Eye (tissue), 1 donor: ENCODE results near the gene COL9A2.

ENCODE experiments used
- DNase-seq: peaks from one replicate; pipeline ENCODE4 v3.0.0-alpha.2; 2015

COL9A2 gene

DNA sequence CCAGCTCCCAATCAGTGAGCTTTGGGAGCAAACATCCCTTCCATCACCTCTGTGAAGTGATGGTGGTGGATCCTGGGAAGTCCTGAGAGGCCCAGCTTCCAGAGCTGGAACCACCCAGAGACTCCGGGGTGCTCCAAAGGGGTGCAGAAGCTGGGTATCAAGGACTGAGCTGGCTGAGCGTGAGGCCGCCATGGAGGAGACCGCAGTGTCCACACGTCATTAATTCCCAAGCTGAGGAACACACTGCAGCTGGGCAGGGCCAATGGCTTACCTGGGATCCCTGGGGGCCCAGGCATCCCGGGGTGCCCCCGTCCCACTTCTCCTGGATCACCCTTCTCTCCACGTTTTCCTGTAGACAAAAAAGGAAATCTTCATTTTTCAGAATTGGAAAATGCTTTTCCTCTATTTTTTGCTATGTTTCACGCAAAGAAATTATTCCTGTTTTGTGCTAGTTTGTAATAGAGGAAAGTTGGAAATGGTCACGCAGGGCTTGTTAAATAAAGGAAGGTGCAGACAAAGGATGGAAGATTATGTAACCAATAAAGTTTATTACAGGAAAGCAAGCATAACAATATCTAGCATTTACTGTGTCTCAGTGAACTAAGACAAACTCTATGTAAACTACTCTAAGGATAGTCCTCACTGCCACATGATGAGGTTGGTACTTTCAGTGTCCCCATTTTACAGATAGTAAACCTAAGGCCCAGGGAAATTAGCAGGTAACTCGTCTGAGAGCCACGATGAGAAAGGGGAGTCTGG is 15.4 kb downstream of the COL9A2 start:
- DNase-seq: no peak

- DNase-seq: no peak
Observed at GRCh38 chr1:40301066-40301465, 16.0 kb downstream of the COL9A2 start.

DNA sequence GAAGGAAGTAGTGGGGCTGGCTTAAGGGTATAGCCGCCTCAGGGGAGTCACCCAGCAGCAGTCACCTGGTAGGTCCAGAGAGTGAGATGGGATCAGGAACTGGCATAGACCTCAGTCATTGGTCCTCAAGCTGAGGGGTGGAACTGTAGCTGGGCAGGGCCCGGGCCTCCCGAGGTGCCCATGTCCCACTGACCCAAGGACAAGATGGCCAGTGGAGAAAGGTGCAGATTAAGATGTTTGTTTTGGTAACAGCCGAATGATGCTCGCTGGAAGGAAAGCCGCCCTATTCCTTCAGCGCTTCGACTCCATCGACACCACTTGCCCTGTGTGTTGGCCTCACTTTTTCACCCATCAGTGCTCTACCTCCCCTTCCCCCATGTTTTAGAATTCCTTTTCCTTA is 16.4 kb downstream of the COL9A2 start:
- DNase-seq: no peak

GRCh38 chr1:40300249-40300567 is 16.9 kb downstream of the COL9A2 start:
- no peak for DNase-seq

DNA sequence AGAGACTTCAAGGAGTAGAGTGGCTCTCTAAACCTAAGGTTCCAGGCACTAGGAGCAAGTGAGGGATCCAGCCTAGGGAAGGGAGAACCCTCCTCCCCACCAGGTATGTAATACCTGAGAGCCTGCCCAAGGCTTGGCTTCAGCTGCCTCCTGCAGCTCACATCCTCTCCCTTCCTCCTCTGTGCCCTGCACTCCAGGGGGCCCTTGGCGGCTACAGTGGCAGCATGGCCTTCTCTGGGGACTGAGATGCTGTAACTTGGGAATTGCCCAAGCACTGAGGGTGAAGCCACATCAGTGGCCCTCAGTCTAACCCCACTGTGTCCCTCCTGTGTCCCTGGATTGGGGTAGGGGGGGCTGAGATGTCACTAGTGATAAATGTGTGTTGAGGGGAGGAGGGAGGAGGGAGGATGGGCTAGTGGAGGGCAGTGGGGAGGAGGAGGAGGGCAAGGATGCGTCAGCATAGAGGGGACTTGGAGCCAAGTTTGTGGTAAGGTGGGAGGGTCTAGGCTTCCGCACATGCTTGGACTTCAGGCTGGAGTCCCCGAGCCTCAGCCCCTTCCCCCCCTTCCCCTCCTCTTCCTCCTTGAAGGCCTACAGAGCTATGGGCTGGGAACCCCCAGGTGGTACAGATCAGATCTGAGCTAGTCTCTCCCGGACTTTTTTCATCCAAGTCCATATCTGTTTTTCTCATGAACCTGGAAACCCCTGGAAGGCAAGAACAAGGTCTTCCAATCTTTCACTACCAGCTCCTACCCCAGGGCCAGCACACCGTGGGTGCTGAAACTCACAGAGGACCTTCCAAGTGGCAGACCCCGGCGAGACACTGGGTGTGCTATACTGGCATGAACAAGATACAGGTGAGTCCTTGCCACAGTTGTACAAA is 17.5 kb downstream of the COL9A2 start:
- no peak for DNase-seq

- no peak for DNase-seq
Observed at GRCh38 chr1:40291293-40291692, 25.8 kb downstream of the COL9A2 start.

DNA sequence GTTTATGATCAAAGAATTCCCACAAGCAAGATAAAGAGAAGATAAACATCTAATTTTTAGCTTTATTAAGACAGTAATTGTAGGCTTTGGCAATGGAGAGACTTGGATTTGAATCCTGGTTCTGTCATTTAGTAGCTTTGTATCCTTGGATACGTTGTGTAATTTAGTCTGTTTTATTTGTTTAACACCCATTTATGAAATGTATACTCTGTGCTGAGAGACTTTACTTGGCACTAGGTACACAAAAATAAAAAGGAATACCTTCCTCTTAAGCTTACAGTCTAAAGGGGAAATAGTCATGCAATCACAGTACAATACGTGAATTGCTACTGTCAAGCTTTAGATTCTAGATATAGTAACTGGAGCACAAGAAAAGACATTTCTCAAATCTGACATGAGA is 35.2 kb downstream of the COL9A2 start:
- DNase-seq: no peak

GRCh38 chr1:40276122-40276521 is 41.0 kb downstream of the COL9A2 start:
- DNase-seq: no peak

- no peak for DNase-seq
Observed at GRCh38 chr1:40274331-40274730, 42.8 kb downstream of the COL9A2 start.

GRCh38 chr1:40273547-40274166 is 43.4 kb downstream of the COL9A2 start:
- no peak for DNase-seq

DNA sequence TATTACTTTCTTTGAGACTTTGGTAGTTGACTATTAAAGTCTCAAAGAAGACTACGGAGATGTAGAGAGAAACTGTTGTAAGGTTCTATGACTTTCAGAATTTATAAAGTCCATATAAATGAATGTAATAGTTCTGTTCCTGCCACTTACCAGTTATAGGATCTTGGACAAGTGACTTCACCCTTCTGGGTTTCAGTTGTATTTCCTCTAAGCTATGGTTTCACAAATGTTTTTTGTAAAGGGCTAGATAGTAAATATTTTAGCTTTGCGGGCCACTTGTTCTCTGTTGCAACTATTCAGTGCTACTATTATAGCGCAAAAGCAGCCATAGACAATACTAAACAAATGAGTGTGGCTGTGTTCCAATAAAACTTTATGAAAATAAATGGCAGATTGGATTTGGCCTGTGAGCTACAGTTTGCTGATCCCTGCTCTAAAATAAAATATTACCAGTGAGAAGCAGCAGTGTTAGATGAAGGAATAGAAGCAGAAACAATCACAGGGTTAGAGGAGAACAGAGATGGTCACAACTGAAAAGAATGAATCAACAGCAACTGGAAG is 44.4 kb downstream of the COL9A2 start:
- no peak for DNase-seq

DNA sequence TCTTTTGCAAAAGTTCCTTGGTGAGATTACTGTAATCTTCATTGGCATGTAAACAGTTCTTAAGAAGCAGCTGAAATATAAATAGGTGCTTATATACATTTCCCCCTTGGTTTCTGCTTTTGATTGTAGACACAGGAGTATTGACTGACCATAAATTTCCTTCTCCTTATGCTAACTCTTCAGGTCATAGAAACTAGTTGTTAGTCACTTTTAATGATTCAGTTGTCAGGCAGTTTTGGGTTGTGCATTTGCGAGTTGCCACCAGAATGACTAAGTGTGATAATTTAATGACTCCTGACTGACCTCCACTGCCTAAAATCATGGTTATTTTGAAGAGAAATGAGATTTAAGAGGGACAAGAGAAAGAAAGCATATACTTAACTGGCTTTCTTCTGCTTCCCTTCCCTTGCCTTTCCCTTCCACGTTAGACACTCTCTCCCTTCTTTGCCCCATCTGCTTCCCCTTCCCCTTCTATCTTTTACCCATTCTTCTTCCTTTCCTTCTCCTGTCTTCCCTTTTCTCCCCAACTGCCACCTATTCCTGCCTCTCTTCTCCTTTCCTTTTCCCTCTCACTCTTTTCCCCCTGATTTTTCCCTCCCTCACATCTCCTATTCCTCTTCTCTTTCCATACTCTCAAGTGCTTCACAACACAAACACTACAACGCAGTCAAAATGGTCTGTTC is 46.8 kb downstream of the COL9A2 start:
- no peak for DNase-seq

DNA sequence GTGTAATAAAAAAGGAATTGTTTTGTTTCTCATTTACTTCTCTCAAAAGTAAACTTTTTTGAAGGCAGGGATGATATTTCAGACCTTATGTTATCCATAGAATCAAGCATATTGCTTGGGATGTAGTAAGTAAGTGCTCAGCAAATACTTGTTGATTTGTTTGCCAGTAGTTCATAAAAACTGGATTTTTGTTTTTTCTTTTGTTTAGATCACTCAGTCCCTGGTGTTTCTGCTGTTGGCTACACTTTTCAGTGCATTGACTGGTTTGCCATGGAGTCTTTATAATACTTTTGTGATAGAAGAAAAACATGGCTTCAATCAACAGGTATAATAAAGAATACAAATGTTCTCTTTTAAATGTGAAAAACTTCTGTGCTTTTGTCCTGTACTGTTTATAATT is 48.9 kb downstream of the COL9A2 start:
- no peak for DNase-seq

GRCh38 chr1:40267767-40268187 is 49.3 kb downstream of the COL9A2 start:
- peak; percentile 47 for DNase-seq

- DNase-seq: no peak
Observed at GRCh38 chr1:40266786-40267535, 50.1 kb downstream of the COL9A2 start.

GRCh38 chr1:40265919-40266318 is 51.2 kb downstream of the COL9A2 start:
- DNase-seq: no peak

DNA sequence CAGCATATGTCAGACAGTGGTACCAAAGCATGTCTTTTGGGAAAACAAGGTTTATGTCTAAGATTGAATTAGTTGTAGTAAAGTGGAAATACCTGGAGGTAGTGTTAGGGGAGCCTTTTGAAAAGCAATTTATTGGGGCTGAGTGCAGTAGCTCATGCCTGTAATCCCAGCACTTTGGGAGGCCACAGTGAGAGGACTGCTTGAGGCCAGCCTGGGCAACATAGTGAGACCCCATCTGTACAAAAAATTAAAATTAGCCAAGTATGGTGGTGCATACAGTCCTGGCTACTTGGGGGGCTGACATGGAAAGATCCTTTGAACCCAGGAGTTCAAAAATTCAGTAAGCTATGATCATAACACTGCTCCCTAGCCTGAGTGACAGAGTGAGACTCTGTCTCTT is 51.8 kb downstream of the COL9A2 start:
- DNase-seq: no peak

GRCh38 chr1:40264354-40264781 is 52.7 kb downstream of the COL9A2 start:
- DNase-seq: no peak

GRCh38 chr1:40258445-40258769 is 58.7 kb downstream of the COL9A2 start:
- DNase-seq: no peak

- peak; percentile 99 for DNase-seq
Observed at GRCh38 chr1:40257688-40258444, 59.2 kb downstream of the COL9A2 start, which contains the start of gene ZMPSTE24. TSS of gene ZMPSTE24 (plus strand) at chr1:40258236. CDS start at chr1:40258272, 36 bp downstream.

GRCh38 chr1:40257313-40257687 is 59.8 kb downstream of the COL9A2 start:
- no peak for DNase-seq
